Skin epidermis (tissue), 12 donors: ENCODE results near the gene ANXA9.
A peak's percentile ranks its signal among the peaks of the same experiment; 100 is the strongest.

Experiments used
- H3K27ac ChIP-seq, 21 experiments: fragments of 200-600 bp; sonication (generic) in 11 of 21; one replicate each; pipeline ENCODE4 v1.5.0; 2020; ENCODE audit warnings: mild to moderate bottlenecking in 3 of 21, inconsistent platforms in 2 of 21, moderate library complexity in 2 of 21
- H3K4me3 ChIP-seq, 7 experiments: fragments of 200-600 bp; sonication (generic) in 2 of 7; one replicate each; pipeline ENCODE4 v1.5.0; 2020; ENCODE audit warnings: inconsistent platforms in 2 of 7, mild to moderate bottlenecking in 2 of 7, moderate library complexity in 1 of 7

Gene ANXA9

DNA sequence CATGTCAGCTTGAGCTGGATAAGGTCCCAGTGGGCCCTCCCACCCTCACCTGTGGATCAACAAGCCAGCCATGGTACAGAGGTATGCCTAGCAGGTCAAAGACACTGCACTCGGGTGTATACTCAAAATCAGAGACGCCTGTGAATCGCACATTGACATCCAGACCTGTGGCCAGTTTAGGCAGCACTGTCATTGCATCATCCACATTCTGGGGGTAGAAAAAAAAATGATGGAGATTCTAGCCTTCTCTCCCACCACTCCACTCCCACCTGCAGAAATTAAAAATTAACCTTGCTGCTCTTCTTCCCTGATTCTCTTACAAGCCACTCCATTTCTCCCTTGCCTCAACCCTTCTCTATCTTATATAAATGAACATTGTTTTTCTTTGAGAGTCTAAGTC lies 18.3 kb downstream of the ANXA9 start:
- no peak overlapping the region for H3K4me3 ChIP-seq
- no peak overlapping the region for H3K27ac ChIP-seq

DNA sequence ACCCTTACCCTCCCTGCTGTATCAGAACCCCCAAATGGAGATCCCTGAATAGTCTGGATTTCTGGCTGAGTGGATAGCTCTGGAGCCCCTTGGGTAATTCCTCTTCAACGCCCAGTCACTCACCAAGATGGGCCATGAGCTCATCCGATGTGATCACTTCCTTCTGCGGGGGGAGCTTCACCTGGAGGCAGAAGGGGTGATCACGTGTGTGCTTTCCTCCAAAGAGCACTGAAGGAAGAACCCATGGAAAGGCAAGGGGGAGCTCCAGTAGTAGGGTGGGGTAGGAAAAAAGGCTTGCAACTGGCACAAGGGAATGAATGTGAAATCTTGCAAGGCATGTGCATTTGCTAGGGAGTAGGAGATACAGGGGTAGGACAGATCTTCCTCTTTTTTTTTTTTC lies 19.5 kb downstream of the ANXA9 start:
- Histone ChIP-seq H3K4me3 (no peak overlapping the region), H3K27ac (peak overlapping the region in 2 of 21 experiments; percentile 1 to 51)

DNA sequence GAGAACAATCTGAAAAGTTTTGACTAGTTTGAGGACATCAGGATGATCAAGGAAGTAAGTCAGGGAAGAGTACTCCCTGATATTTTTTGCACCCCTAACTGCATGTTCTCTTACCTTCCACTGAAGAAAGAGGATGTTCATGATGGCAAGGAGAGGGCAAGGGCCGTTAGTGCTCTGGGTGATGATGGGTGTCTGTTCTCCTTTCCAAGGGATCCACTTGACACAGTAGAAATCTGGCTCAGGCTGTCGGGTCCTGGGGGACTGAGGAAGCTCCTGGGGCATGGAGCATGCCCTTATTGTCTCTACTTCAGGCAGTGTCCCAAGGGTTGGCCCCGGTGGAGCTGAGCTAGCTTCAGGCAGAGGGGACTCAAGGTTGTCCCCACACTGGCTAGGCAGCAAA lies 20.0 kb downstream of the ANXA9 start:
- Histone ChIP-seq H3K27ac (peak overlapping the region in 10 of 21 experiments; percentile 1 to 62 (median 32)), H3K4me3 (no peak overlapping the region)

DNA sequence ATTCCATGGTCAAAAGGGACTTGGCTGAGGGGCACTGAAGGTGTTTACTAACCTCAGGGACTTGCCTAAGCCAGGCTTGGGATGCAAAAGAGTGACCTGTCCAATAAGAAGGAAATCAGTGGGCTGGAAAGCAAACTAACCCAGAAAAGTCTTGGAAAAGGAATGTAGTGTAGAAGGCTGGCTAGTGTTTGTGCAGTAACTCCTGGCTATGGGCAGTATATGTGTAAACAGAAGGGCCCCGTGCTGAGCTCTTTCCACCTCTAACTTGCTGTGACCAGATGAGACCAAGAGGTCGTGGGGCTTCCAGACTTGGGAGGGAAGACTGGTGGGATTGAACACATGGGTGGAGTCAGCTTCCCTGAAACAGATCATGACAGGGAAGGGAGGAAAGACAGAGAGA lies 20.5 kb downstream of the ANXA9 start:
- Histone ChIP-seq H3K4me3 (no peak overlapping the region), H3K27ac (peak overlapping the region in 10 of 21 experiments; percentile 1 to 62 (median 42))

DNA sequence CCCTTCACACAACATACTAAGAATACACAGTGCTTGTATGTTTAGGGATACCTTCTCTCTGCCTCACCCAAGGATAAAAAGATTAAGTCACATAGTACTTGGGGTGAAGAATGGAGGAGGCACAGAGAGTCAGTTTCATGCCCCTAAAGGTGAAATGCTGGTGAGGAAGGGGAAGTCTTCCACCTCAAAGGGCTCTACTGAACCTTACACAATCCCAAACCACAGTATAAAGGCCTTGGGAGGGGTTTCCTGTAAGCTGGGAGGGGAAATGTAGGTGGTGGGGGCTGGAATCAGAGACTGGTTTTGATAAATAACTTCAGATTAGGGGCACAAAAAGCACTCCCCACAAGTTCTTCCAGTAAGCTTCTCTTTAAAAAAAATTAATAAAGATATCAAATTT lies 21.1 kb downstream of the ANXA9 start:
- no peak overlapping the region for H3K4me3 ChIP-seq
- H3K27ac ChIP-seq: peak overlapping the region in 11 of 21 experiments; percentile 1 to 61 (median 37)

DNA sequence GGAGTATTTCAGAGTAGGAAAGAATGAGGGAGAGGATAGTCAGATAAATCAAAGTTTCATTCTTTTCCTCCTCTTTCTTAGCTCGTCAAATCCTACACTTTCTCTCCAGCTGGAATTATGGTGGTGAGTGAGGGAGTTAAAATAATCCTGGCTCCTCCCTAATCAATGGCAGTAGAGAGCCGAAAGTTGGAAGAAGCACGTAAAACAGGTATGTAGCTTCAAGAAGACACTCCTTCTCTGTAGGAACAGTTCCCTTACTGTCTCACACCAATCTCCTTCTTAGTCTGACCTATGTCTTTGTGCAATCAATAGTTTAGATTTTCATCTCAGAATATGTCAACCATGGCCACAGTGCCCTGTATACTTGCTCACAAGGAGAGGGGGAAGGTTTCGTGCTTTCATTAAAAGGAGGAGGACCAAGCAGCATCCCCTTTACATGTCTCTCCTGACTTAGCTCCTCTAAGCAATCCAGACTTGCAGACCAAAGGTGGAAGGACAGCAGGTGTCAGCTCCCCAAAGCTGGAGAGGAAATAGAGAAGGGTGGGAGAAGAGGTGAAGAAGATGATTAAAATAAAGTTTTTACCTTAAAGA lies 23.7 kb downstream of the ANXA9 start:
- Histone ChIP-seq H3K4me3 (peak overlapping the region; percentile 40 to 57 (median 45)), H3K27ac (peak overlapping the region; percentile 66 to 96 (median 90))

DNA sequence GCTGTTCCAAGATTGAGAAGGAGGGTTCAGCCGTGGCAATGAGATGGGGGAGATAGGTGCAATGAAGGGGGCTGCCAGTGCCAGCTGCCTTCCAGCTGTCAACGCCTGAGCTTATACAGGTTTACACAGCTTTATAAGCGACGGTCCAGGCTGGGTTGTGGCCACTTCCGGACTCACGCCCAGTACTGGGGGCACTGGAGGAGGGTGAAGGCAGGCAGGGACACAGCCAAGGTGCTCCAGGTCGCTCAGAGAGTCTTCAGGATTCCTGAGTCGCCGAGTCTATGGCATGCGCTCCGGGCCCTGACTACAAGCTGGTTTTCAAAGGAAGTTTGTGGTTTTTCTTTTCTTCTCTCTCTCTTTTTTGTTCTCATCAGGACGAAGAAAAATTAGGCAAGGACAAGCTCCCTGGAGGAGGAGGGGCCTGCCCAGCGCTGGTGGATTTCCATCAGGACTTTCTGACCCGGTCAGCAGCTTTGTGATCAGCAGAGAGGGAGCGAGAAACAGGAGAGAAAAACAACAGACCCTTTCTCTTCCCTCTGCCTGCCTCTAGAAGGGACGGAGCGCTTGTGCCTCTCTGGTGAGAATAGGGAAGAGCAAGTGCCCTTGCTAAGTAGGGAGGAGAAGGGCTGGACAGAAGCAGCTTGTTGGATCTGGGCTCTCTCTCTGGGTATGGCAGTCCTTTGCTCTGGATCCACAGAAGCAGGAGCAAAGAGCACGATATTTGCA lies 24.4 kb downstream of the ANXA9 start, which contains the start of gene MINDY1:
TSS of gene MINDY1 (minus strand) at position 576 of the 726 bp plus-strand sequence. CDS start 4,285 bp downstream, outside the sequence.
- H3K27ac ChIP-seq: peak within 1 kb of the TSS; percentile 66 to 96 (median 90)
- peak within 1 kb of the TSS; percentile 40 to 57 (median 45) for H3K4me3 ChIP-seq

DNA sequence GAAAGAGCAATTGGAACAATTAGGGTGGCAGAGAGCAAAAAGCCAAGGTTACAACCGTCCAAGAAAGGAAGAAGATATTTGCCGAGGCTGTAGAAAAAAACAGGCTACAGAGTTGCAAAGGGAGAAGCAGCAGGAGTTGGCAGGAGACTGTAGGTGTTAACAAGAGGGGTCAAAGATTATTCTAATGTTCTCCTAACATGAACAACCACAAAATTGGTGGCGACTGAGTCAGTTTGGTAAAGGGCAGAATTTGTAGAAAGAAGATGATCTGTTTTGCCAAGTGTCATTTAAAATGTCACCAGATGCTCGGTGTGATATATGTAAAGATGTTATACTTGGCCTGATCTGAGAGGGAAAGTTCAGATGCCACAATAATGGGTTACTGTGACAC lies 25.8 kb downstream of the ANXA9 start:
- Histone ChIP-seq H3K4me3 (peak overlapping the region; percentile 62 to 82 (median 65)), H3K27ac (peak overlapping the region in 19 of 21 experiments; percentile 74 to 96 (median 90))

DNA sequence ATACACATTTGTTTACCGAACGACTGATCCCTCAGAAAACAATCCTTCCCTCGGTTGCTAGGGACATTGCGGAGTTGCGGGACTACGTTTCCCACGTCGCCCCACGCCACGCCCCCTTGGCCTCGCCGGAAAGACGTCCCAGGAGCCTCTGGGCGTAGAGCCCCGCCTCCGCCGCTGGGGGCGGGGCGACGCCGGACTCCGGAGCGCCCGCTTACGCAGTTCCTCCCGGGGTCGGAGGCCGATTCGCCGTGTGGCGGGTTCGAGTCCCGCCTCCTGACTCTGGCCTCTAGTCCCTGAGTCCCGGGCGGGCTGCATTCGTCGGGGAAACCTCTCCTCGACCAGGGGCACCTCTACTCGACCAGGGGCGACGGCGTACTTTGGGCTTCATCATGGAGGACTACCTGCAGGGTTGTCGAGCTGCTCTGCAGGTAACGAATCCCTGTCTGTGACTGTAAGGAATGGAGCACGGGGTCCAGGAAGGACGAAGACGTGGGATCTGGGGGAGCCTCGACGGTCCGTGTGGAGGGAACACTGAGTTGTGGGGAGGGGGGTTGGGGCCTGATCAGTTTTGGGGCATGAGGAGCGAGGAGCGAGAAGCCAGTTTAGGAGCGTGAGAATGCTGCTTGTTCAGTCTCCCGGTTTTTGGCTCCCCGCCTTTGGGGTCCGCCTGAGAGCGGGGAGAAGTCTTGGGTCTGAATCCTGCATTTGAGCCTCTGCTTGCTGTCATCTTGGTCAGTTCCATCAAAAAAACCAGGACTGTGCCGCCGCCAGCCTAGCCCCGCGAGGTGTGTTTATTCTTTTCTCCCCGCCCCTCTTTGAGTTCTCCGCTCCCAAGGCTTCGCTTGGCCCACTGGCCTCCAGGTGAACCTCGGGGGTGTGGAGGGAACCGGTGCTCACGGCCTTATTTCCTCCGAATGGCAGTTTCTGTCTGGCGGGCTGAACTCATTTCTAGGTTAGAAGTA lies 26.4 kb downstream of the ANXA9 start, which contains the start of gene PRUNE1:
TSS of gene PRUNE1 (plus strand) at position 206 of the 962 bp plus-strand sequence. CDS start at position 390, 184 bp downstream.
- Histone ChIP-seq H3K4me3 (peak within 1 kb of the TSS; percentile 62 to 82 (median 65)), H3K27ac (peak within 1 kb of the TSS in 20 of 21 experiments; percentile 72 to 96 (median 90))

DNA sequence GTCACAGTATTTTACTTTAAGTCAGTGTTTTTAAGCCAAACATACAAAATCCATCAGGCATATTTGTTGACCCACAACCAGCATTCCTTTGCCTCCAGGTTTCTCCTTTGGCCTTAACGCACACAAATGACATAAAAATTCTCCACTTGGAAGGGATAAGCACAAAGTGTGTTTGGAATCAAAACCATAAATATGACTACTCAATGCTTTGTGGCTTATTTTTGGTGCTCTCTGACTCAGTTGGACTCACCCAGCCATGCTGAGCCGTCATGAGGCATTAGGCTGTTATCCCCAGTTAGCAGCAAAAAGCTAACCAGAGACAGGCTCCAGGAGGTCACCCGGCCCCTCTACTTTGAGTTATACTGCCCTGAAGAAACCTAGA lies 27.1 kb downstream of the ANXA9 start:
- Histone ChIP-seq H3K4me3 (peak overlapping the region; percentile 62 to 82 (median 65)), H3K27ac (peak overlapping the region in 14 of 21 experiments; percentile 79 to 96 (median 88))

DNA sequence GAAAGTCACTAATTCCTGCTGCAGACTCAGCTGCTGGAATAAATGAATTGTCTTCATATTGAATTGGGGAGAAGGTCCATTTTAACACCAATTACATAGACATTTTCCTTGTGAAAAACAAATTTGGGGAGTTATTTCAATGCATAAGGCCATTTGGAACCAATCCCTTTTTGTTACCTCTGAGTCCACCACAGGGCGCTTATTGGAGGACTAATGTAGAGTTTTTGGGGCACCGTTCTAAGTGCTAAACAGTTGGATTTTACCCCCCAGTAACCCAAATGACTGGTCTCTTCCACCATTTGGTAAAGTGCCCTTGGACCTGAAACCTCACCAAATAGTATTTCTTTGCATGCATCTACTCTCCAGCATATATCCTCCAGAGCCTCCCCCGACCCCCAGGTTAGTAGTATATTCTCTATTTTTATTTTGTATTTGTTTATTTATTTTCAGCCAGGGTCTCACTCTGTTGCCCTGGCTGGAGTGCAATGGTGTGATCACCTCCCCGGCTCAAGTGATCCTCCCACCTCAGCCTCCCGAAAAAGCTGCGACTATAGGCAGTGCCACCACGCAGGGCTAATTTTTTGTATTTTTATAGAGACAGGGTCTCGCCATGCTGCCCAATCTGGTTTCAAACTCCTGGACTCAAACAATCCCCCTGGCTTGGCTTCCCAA lies 27.7 kb downstream of the ANXA9 start:
- peak overlapping the region in 5 of 21 experiments; percentile 81 to 88 (median 86) for H3K27ac ChIP-seq
- H3K4me3 ChIP-seq: no peak overlapping the region

DNA sequence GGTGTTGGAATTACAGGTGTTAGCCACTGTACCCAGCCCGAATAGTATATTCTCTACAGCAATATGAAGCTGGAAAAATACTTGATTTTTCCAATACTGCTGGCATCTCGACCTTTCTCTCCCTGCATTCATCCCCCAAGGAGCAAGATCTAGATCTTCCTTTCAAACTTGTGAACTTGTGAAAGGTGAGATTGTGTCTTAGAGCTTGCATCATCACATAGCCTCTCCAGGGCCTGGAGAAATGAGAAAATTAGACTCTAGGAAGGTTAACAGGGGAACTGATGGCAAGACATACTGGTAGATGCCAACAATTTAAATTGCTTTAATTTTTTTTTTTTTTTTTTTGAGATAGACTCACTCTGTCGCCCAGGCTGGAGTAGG lies 28.2 kb downstream of the ANXA9 start:
- Histone ChIP-seq H3K4me3 (no peak overlapping the region), H3K27ac (no peak overlapping the region)

DNA sequence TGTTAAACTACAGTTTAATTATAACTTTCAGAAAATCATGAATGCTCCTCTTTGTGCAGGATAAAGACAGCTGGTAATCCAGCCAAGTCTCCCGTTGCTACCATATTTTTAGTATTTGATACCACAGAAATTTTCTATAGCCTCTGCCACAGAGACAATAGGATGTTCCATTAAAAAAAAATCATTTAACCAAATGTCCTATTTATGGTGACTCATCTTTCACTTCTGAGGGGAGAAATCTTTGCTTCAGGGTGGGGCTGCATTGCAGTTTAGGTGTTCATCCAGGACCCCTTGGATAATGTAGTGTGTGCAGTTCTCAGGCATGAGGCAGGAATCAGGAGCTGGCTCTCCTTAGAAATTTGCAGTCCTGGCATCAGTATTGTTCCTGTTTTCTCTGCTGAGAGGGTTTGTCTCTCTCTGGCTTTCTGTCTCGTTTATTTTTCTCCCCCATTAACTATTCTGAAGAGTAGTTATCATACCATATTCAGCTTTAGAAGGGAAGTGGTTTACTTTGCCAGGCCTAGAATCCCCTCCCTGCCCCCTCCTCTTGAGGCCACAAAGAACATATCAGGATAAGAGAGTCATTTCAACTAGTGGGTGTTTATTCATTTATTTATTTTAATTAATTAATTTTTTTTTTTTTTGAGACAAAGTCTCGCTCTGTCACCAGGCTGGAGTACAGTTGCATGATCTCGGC lies 29.2 kb downstream of the ANXA9 start:
- no peak overlapping the region for H3K4me3 ChIP-seq
- H3K27ac ChIP-seq: peak overlapping the region in 1 of 21 experiments; percentile 19

DNA sequence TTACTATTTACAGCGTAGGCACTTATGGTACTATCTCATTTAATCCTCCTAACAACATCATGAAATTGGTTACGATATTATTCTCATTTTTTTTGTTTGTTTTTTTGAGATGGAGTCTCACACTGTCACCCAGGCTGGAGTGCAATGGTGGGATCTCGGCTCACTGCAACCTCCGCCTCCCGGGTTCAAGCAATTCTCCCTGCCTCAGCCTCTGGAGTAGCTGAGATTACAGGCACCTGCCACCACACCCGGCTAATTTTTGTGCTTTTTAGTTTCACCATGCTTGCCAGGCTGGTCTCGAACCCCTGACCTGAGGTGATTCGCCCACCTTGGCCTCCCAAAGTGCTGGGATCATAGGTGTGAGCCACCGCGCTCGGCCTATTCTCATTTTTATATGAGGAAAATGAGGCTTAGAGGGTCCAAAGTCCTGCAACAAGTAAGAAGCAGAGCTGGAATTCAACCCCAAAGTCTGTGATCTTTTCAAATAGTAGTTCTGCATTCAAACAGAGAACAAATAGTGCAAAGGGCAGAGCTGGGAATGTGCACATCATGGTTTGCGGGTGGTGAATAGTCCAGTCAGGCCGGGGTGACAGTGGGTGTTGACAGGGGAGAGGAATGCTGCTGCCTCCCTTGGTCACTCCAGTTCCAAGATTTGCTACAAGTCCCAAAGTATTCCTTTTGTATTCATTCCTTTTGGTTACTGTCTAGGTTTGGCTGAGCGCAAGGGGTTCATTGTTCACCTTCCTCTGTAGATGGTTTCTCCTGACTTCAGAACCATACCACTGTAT lies 30.8 kb downstream of the ANXA9 start:
- no peak overlapping the region for H3K4me3 ChIP-seq
- no peak overlapping the region for H3K27ac ChIP-seq

DNA sequence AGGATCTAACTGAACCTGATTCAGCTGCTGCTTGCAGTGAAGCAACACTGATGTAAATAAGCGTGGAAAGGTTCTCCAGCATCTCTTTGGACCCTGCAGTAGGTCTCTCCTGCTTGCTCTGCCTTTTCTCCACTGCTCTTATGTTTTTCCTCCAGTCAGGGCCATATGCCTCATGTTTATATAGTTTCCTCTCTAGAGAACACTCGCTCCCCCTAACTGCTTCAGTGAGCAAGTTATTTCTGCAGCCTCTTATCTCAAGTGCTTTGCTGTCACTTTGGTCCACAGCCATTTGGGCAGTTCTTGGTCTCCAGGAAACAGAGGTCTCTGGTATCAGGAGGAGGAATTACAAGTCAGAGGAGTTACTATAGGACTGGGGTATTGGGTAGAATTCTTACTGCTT lies 31.4 kb downstream of the ANXA9 start:
- Histone ChIP-seq H3K4me3 (no peak overlapping the region), H3K27ac (no peak overlapping the region)

DNA sequence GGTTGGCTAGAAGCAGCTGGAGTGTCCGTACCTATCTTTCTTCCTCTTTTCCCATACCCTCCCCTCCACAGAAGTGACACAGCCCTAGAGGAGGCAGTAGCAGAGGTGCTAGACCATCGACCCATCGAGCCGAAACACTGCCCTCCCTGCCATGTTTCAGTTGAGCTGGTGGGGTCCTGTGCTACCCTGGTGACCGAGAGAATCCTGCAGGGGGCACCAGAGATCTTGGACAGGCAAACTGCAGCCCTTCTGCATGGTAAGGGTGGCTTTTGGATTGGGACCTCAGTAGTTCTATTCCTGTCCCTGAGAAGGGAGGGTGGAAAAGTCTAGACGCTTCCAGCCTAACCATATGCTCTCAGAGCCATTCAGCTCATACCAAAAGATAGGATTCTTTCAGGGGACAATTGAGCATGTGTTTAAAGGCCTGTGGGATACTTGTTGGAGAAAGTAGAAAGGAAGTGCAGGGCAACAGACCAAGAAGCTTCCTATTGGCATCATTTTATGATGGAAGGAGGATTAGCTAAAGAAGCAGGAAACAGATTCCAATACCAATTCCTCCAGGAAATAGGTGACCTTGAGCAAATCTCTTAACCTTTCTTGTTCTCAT lies 42.6 kb downstream of the ANXA9 start:
- Histone ChIP-seq H3K27ac (peak overlapping the region in 1 of 21 experiments; percentile 8), H3K4me3 (no peak overlapping the region)

DNA sequence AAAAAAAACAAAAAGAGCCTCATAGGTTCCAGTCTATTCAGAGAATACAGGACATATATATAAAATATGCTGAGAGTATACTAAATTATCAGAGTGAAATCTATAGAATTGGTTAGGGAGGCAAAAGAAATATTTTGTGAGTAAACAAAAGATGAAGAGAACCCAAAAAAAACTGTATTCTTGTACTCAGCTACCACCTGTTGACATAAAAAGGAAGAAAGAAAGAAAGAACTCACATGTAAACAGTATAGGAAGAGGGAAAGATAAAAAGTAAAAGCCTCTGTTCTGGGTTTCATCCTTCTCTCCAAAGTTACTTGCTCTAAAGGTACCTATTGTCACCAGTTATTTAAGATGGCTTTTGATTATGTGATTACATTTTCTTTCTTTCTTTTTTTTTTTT lies 44.4 kb downstream of the ANXA9 start:
- no peak overlapping the region for H3K4me3 ChIP-seq
- H3K27ac ChIP-seq: no peak overlapping the region

DNA sequence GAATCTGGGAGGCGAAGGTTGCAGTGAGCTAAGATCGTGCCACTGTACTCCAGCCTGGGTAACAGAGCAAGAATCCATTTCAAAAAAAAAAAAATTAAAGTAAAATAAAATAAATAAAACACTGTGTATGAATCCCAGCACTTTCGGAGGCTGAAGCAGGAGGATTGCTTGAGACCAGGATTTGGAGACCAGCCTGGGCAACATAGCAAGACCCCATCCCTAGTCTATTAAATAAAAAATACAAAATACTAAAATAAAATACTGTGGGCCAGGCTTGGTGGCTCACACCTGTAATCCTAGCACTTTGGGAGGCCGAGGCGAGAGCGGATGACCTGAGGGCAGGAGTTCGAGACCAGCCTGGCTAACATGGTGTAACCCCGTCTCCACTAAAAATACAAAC lies 50.1 kb downstream of the ANXA9 start:
- Histone ChIP-seq H3K27ac (no peak overlapping the region), H3K4me3 (no peak overlapping the region)
